Bronchial epithelial cell (primary cell): Measurements from ENCODE around the gene PTPRT. TPM values are rescaled to one million over a fixed set of nuclear protein-coding genes. Genes with fewer than 3 reads are reported as not detected.

Experiments
- DNase-seq: peaks from one replicate; pipeline ENCODE4 v3.0.0-alpha.2; 2010; ENCODE audit warnings: low read depth
- FAIRE-seq: peaks from 2 replicates; lab custom pipeline; 2011; peaks lifted over from hg19 to GRCh38; lab: Jason Lieb, UNC
- H3K27me3 ChIP-seq: 2 replicates; pipeline ENCODE4 v1.5.1; 2011; ENCODE audit warnings: low read length; ENCODE audit not compliant: control insufficient read depth, insufficient read depth
- H3K36me3 ChIP-seq: 2 replicates; pipeline ENCODE4 v1.5.1; 2011; ENCODE audit warnings: low read length; ENCODE audit not compliant: control insufficient read depth, insufficient read depth
- H3K4me3 ChIP-seq: 2 replicates; pipeline ENCODE4 v1.5.1; 2011; ENCODE audit warnings: mild to moderate bottlenecking, low read depth, low read length, control low read depth
- CTCF ChIP-seq: IDR thresholded peaks from 2 replicates; pipeline ENCODE4 v1.5.1; 2011; ENCODE audit warnings: mild to moderate bottlenecking, moderate library complexity, low read length, control low read depth, inconsistent platforms; ENCODE audit not compliant: insufficient read depth, severe bottlenecking
- total RNA-seq: library from RNA; depleted of rRNA; stranded (reverse); fragments of >200 nt; gene quantifications from 2 replicates; pipeline ENCODE4 v1.2.1, GENCODE V29; 2014

The PTPRT gene
- total RNA-seq, 1 donor from 2014 or later, result not detected

GRCh38 chr20:43231829-43232228 lies 42.1 kb upstream of the PTPRT start:
- no peak for DNase-seq
- H3K27me3 ChIP-seq, result no peaks in the 10 kb centered on the region
- no peak for FAIRE-seq
- no peak for TF ChIP-seq CTCF
- no peak overlapping the region for H3K4me3 ChIP-seq
- H3K36me3 ChIP-seq, result no peaks in the 10 kb centered on the region

GRCh38 chr20:43229696-43230095 lies 40.0 kb upstream of the PTPRT start:
- Histone ChIP-seq H3K4me3 (no peak overlapping the region), H3K27me3 (no peaks in the 10 kb centered on the region), H3K36me3 (no peaks in the 10 kb centered on the region)
- TF ChIP-seq CTCF, result no peak
- FAIRE-seq, result no peak
- DNase-seq, result no peak

GRCh38 chr20:43220612-43221011 lies 30.9 kb upstream of the PTPRT start:
- FAIRE-seq, result no peak

GRCh38 chr20:43210901-43211300 lies 21.2 kb upstream of the PTPRT start:
- no peaks in the 10 kb centered on the region for H3K36me3 ChIP-seq
- TF ChIP-seq CTCF, result no peak
- DNase-seq (no peak), FAIRE-seq (no peak)
- no peaks in the 10 kb centered on the region for H3K27me3 ChIP-seq
- no peak overlapping the region for H3K4me3 ChIP-seq

More at GRCh38 chr20:43220612-43221011, 30.9 kb upstream of the PTPRT start:
- Histone ChIP-seq H3K36me3 (no peaks in the 10 kb centered on the region), H3K4me3 (no peak overlapping the region), H3K27me3 (no peaks in the 10 kb centered on the region)
- DNase-seq, result peak; percentile 3
- TF ChIP-seq CTCF, result no peak

GRCh38 chr20:43209831-43210230 lies 20.1 kb upstream of the PTPRT start:
- no peak for FAIRE-seq
- DNase-seq, result no peak
- Histone ChIP-seq H3K4me3 (no peak overlapping the region), H3K36me3 (no peaks in the 10 kb centered on the region), H3K27me3 (no peaks in the 10 kb centered on the region)
- no peak for TF ChIP-seq CTCF

- DNase-seq (no peak), FAIRE-seq (no peak)
- Histone ChIP-seq H3K36me3 (no peaks in the 10 kb centered on the region), H3K27me3 (no peaks in the 10 kb centered on the region), H3K4me3 (no peak overlapping the region)
- TF ChIP-seq CTCF, result no peak
Measured at GRCh38 chr20:43205699-43206098, 16.0 kb upstream of the PTPRT start.
